BE2C (cell line): ENCODE data around the gene LMBR1L.

Experiments
- DNase-seq: peaks from one replicate; pipeline ENCODE4 v3.0.0-alpha.2; 2020
- H3K27me3 ChIP-seq: fragments of 250-450 bp; sonication (Bioruptor Pico); 2 replicates; pipeline ENCODE4 v1.5.1; 2020; ENCODE audit warnings: mild to moderate bottlenecking
- H3K36me3 ChIP-seq: fragments of 250-450 bp; sonication (Bioruptor Pico); 2 replicates; pipeline ENCODE4 v1.5.1; 2020; ENCODE audit warnings: mild to moderate bottlenecking
- H3K4me1 ChIP-seq: fragments of 250-450 bp; sonication (Bioruptor Pico); 2 replicates; pipeline ENCODE4 v1.5.1; 2020
- H3K4me3 ChIP-seq: 2 replicates; pipeline ENCODE4 v1.5.1; 2011; ENCODE audit warnings: low read depth, low read length
- H3K9me3 ChIP-seq: fragments of 250-450 bp; sonication (Bioruptor Pico); 2 replicates; pipeline ENCODE4 v1.5.1; 2020
- CTCF ChIP-seq: IDR thresholded peaks from 2 replicates; pipeline ENCODE4 v1.5.1; 2012; ENCODE audit warnings: mild to moderate bottlenecking, low read depth, low read length

Gene LMBR1L

DNA sequence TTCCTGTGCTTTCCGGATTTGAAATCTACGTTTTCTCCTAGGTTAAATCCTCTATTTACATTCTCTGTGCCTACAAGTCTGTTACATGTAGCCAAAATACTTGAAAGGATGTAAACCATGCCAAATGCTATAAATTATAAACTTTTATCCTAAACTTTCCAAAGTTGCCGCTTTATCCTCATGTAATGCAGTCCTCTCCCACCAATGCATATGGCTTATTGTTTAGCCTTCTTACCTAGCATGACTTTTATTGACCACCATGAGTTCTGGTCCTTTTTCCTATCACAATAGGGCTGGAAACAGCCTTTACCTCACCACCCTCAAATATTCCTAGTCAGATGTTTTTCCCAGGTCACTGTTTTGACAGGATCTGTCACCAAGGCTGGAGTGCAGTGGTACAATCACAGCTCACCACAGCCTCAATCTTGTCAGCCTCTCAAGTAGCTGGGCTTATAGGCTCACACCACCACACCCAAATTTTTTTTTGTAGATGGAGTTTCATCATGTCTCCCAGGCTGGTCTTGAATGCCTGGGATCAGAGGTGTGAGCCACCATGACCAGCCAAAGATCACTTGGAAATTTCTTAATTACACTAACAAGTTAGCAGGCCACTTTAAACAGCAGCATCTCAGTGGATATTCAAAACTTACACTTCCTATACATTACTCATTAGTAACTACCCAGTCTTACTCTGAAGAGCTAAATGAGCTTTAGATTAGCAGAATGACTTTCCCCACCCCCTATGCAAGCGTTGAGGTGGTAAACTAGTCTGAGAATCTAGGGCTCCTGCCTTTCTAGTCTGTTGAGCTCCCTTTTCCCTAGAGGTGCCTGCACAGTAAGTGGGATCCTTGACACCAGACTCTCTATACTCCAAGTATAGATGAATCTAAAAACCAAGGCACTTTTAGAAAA, 16.5 kb upstream of the LMBR1L start:
- peaks cover 41% of the 10 kb centered on the region for H3K36me3 ChIP-seq
- peaks cover 7% of the 10 kb centered on the region; the same call in 1 of the 2 replicates for H3K4me1 ChIP-seq
- no peaks in the 10 kb centered on the region for H3K9me3 ChIP-seq
- no peaks in the 10 kb centered on the region for H3K27me3 ChIP-seq
- H3K4me3 ChIP-seq, result no peak overlapping the region
- no peak for DNase-seq
- no peak for TF ChIP-seq CTCF

- peak; percentile 54 for DNase-seq
- Histone ChIP-seq H3K4me1 (no peaks in the 10 kb centered on the region), H3K4me3 (no peak overlapping the region), H3K36me3 (no peaks in the 10 kb centered on the region), H3K9me3 (no peaks in the 10 kb centered on the region), H3K27me3 (no peaks in the 10 kb centered on the region)
- peak; percentile 82 for TF ChIP-seq CTCF
Observed at GRCh38 chr12:49121047-49121696, 10.5 kb upstream of the LMBR1L start.

- Histone ChIP-seq H3K9me3 (no peaks in the 10 kb centered on the region), H3K27me3 (no peaks in the 10 kb centered on the region), H3K4me3 (peak overlapping the region; percentile 98), H3K4me1 (peaks cover 10% of the 10 kb centered on the region), H3K36me3 (peaks cover 12% of the 10 kb centered on the region)
- DNase-seq, result no peak
- TF ChIP-seq CTCF, result no peak
Observed at GRCh38 chr12:49111206-49111605, 559 bp upstream of the LMBR1L start.

- no peak for DNase-seq
- TF ChIP-seq CTCF, result no peak
- Histone ChIP-seq H3K4me1 (peaks cover 10% of the 10 kb centered on the region), H3K27me3 (no peaks in the 10 kb centered on the region), H3K9me3 (no peaks in the 10 kb centered on the region), H3K4me3 (peak overlapping the region; percentile 98), H3K36me3 (peaks cover 20% of the 10 kb centered on the region)
Observed at GRCh38 chr12:49109641-49110463, 795 bp downstream of the LMBR1L start.

- TF ChIP-seq CTCF, result no peak
- H3K4me1 ChIP-seq, result peaks cover 10% of the 10 kb centered on the region
- H3K4me3 ChIP-seq, result peak overlapping the region; percentile 98
- no peaks in the 10 kb centered on the region for H3K27me3 ChIP-seq
- no peaks in the 10 kb centered on the region for H3K9me3 ChIP-seq
- DNase-seq, result no peak
- peaks cover 26% of the 10 kb centered on the region for H3K36me3 ChIP-seq
Observed at GRCh38 chr12:49108958-49109404, 1.7 kb downstream of the LMBR1L start.
